ENCODE measurements around the gene USH2A.

DNA sequence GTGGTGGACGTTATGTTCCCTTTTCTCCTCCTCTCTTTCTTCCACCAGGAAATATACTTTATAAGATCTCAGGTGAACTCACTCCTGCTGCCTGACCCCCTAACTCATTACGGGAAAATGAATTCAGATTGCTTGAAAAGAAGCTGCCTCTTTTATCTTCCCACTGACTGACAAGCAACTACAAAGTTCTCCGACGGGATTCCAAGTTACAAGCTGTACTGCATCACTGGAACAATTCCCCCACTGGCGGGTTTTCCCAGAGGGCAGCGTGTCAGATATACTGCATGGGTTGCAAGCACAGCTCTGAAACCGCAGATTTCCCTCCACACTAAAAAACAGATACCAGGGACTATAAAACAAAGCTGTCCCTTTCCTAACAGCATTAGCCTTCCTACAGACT, 465.6 kb downstream of the USH2A start:
- TF ChIP-seq, protein P1, sequence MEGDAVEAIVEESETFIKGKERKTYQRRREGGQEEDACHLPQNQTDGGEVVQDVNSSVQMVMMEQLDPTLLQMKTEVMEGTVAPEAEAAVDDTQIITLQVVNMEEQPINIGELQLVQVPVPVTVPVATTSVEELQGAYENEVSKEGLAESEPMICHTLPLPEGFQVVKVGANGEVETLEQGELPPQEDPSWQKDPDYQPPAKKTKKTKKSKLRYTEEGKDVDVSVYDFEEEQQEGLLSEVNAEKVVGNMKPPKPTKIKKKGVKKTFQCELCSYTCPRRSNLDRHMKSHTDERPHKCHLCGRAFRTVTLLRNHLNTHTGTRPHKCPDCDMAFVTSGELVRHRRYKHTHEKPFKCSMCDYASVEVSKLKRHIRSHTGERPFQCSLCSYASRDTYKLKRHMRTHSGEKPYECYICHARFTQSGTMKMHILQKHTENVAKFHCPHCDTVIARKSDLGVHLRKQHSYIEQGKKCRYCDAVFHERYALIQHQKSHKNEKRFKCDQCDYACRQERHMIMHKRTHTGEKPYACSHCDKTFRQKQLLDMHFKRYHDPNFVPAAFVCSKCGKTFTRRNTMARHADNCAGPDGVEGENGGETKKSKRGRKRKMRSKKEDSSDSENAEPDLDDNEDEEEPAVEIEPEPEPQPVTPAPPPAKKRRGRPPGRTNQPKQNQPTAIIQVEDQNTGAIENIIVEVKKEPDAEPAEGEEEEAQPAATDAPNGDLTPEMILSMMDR (IDR thresholded peaks at IDR 0.05; ENCODE audit: borderline replicate concordance, extremely low read depth, low read length, poor library complexity, severe bottlenecking) = no peak
- TF ChIP-seq EZH2 (IDR thresholded peaks at IDR 0.05; ENCODE audit: borderline replicate concordance, low read depth, low read length, severe bottlenecking) = no peak

All from DND-41 (cell line).